NCI-H226 (cell line): ENCODE results near the gene L1CAM.

Source experiments
- DNase-seq: peaks from one replicate; pipeline ENCODE4 v3.0.0-alpha.2; 2015

L1CAM gene

DNA sequence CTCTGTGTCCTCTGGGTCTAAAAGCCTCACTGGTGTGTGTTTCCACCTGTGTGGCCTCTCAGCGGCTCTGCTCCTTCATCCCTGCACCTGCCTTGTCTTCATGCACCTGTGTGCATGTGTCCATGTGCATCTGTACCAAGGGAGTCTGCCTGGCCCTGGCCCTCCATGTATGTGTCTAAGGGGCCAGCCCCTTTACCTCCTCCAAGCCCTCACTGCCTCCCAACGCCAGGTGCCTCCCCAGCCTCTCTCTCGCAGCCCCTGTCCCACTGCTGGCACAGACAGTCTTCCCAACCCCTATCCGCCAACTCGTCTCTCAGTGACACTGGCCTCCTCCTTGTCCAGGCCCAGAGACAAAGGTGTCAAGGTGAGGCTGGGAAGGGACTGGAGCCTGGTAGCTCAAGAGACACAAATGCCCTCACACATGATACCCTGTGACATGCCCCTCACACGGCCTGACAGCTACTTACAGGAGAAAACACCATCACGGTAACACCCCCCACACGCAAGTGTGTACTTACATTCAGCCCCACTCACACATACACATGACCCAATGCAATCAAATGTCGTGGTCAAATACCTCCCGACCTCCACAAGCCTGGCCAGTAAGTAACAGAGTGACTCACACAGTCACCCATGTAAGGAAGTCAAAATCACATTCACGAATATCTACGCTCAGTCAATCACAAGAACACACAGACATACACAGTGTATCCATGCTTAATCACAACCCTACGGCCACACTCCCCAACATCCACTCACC is 11.4 kb downstream of the L1CAM start:
- DNase-seq = no peak

DNA sequence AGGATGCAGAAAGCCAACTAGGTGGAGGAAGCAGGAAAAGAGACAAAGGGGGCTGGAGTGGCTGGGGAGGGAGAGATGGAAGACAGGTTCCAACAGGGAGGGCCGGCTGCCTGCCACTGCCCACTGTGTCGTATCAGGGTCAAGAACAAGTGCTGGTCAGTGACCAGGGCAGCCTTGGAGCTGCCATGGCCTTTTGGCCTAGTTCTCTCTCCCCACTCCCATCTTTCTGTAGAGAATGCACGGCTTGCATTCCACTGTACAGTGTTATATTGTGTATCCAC is 11.9 kb downstream of the L1CAM start:
- DNase-seq = no peak

DNA sequence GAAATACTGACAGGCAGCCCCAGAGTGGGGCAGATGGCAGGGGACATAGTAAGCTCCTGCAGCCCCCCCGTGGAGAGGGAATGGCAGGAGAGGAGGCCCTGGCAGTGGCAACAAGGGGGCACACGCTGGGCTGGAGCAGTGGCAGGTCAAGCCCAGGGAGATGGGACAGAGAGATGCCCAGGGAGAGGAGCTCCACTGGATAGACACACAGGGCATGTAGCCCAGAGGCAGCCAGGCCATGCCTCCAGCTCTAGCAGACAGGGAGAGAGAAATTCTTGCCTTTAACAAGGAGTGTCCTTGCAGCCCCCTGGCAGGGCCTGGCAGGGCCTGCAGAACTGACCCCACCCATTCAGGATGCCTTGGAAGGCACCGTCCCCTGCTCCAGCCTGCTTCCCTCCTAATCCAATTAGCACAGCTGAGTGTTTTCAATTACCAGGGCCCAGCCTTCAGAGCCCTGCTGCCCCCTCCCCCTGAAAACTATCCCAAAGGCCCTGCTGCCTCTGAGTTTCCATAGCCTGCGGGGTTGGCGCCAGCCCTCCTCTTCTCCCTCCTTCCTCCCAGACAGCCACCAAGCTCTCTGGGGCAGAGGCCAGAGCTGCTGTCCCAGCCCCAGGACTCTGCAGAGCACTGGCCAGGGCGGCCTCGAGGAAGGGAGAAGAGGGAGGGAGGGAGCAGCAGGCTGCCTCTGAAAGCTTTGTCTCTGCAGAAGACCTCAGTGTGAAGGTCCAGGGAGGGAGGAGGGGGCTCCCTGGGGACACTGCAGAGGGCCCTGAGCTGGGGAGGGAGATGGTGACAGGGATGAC is 12.5 kb downstream of the L1CAM start:
- DNase-seq = no peak

DNA sequence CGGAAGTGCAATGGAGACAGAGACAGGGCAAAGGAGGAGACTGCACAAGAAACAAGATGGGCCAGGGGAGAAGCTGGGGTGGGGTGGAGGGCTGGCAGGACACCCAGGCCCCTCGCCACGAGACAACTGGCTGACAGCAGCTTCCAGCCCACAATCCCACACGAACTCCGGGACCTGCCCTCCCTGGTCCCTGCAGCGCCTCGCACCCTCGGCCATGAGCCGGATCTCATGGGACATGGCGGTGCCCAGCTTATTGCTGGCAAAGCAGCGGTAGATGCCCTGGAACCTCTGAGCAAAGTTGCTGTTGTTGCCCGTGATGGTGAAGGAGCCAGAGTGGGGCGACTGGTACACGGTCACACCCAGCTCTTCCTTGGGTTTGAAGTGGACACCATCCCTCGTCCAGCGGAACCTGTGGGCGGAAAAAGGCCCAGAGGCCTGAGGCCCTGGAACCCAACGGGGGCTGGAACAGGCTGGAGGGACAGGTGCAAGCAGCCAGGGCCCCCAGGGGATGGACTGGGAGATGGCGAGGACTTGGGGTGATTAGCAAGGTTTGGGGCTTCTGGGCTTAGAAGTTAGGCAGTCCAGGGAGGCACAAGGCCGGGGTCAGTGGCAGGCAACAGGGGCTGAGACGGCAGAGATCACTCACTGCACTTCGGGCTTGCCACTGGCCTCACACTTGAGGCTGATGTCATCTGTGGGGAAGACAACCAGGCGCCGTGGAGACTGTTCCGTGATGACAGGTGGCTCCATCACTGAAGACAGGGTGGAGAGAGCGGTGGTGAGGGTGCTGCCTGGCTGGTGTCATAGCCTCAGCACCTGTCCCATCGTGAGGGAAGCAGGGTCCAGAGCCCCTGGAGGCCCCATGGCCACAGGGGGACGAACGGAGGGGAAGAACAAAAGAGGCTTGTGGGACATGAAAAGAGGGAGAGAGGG is 13.8 kb downstream of the L1CAM start:
- no peak for DNase-seq

DNA sequence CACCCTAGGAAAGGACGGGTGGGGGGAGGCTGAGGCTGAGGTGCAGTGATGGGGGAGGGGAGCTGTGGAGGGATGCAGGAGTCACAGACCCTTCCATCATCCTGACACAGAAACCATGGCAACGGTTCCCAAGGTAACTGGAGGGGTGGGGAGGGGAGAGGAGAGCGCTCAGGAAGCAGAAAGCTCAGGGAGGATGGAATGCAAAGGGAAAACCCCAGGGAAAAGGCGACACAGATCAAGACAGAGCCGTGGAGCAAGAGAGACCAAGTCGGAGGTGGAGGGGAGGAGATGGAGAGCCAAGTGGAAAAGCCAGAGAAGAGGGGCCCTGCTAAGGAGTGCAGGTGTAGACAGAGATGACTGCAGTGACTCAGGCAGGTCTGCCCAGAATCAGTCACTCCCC is 14.5 kb downstream of the L1CAM start:
- DNase-seq = no peak

DNA sequence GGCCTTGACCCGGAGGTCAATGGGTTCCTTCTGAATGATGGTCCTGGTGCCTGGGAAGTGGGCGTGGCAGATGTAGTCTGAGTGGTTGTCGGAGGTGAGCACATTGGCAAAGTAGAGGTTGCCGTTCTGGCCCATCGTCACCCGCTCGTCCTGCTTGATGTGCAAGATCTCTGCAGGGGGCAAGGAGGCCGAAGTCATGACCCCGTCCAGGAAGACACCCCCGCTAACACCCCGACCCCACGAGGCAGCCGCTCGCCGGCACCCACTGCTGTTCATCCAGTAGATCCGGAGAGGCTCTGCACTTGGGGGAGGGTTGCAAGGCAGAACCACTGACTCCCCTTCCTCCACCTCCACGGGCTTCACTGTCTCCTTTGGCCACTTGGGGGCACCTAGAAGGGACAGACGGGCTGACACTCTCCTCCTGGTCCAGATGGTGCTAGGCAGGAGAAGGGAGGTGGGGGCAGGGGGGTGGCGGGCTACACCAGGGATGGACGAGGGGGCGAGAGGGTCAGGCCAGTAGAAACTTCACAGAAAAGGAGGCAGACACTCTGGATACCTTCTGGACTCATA is 15.1 kb downstream of the L1CAM start:
- DNase-seq = no peak

DNA sequence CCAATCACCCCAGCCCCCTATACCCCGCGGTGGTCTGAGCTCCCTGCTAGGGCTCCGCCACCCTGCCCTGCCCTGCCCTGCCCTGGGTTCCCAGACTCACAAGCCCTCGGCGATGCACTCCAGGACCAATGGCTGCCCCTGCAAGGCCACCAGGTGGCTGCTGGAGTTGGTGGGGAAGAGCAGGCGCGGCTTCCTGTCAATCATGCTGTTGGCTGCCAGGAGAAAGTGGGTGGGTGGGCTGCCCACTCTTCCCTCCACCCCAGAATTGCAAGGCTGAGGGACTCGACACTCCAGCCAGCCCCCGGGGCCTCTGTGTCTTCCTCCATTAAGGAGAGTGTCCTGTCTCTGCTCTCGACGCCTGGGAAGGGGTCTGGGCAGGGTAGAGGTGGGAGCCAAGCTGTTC is 15.7 kb downstream of the L1CAM start:
- no peak for DNase-seq

DNA sequence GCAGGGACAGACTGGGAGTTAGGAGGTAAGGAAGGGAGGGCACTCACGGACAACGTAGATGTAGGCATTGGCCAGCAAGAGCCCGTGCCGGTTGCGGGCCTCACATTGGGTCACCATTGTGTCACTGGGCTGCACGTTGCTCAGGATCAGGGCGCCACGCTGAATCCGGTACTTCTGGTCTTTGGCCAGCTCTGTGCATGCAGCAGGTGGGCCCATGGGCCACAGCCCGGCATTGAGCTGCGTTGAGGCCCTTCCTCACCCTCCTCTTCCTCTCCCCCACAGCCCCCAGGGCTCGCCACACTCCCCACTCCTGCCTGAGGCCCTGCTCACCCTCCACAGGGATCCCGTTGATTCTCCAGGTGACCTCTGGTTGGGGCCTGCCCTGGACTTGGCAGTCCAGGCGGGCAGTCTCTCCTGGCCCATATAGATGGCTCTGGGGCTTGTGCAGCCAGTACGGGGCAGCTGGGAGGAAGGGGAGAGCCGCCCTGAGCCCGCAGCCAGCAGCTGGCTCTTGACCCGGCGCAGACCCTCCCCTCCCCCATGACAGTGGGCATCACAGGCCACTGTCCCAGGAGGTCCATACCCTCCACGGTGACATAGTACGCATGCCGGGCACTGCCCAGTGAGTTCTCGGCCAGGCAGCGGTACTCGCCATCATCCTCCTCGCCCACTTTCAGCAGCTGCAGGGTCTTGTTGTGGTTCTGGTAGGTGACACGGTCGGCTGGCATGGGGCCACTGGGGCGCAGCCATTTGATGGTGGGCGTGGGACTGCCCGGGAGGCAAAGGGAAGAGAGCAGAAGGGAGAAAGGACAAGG is 16.3 kb downstream of the L1CAM start:
- no peak for DNase-seq

DNA sequence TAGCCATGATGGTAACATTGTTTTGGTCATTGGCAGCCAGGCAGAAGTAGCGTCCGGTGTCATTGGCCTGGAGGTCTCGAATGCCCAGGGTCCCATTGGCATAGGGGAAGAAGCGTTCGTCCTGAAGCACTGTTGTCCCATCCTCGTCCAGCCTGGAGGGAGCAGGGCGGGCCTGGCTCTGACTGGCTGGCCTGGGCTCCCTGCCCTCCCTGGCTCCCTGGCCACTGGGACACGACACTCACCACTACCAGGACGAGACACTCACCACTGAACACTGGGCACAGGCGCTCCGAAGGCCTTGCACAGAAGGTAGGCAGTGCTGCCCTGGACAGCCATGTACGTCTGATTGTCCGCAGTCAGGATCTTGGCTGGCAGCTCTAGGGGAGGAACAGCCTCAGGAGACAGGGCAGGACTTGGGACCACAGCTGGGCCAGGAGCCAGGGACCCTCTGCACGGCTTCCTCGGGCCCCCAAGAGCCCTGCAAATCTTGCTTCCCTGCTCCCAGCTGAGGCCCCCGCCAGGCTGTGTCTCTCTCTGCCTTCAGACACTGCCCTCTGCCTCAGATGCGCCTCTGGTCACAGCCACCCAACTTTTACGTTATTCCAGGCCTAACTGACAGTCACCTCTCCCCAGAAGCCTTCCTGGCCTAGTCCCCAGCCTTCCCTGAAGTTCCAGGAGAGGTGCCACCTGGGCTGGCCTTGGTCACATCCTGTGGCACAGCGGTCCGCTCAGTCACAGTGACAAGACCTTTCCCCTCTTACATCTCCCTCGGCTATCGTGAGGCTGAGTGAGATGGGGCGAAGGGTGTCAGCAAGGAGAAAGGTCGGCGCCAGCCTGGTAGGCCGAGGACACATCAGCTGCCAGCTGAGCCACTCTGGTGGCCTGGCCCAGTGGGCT is 17.1 kb downstream of the L1CAM start:
- no peak for DNase-seq

DNA sequence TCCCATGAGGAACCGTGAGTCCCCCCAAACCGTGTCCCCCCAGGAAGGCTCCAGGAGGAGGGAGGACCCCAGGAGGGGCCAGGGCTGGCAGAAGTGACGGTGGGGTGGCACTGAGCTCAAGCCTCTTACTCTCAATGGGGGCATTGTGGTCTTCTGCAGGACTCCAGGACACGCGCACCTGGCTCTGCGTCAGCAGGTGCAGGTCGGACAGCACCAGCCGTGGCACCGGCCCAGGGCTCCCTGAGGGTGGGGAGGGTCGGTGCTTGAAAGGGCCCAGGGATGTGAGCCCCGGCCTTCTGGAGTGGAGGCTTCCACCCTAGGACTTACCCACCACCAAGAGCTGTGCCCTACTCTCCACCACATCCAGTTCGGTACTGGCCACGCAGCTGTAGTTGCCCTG is 18.3 kb downstream of the L1CAM start:
- no peak for DNase-seq

DNA sequence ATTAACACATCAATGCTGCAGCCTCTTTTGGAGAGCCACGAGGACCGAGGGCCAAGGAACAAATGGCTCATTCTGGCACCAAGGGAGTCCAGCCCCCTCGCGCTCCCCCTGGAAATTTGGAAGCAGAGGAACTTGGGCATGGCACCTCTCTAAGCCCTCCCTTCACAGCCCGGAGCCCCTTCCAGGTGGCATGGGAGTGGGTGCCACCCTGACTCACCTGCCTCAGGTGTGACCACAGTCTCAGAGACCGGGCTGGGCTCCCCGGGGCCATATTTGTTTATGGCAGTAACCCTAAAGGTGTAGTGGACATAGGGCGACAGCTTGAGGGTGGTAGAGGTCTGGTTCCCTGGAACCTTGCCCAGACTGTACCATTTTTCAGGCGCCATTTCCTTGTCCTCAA is 18.8 kb downstream of the L1CAM start:
- no peak for DNase-seq

DNA sequence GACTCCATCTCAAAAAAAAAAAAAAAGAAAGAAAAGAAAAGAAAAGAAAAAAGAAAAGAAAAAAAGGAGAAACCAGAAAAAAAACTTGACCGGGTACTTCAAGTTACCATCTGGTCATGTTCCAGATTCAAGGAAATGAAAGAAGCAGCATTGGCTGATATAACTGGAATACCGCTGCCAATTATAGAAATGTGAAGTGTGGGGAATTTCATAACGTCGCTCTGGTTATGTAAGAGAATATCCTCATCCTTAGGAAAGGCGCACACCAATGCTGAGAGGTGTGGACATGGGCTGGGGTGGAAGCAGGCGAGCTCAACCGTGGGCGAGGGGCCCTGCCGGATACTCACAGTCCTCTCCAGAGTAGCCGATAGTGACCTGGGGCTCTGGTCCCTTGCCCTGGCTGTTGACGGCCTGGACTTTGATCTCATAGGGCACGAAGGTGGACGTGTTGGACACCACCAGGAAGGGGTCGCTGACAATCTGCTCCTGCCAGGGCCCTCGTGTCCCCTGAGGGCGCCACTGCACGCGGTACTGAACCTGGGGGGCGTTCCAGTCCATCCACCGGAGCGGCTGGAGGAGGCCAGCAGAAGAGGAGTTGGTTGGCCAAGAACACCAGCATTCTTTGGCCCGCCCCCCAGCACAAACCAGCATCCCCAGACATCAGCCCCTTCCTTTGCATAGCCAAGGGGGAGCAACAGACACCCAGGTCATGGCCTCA is 19.5 kb downstream of the L1CAM start:
- DNase-seq = no peak

DNA sequence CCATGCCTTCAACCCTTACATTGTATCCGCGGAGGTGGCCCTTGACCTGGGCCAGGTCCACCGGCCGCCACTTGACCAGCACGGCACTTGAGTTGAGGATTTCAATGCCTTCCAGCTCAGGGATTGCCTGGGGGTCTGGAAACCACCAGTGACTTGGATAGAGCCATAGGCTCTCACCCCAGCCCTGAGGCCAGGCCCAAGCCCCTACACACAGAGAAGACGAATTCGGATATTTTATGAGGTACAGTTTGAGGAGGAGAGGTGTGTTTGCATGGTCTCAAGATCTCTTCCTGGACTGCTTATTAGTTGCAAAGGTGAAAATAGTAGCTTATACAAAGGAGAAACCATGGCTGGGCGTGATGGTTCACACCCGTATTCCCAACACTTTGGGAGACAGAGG is 20.3 kb downstream of the L1CAM start:
- no peak for DNase-seq

DNA sequence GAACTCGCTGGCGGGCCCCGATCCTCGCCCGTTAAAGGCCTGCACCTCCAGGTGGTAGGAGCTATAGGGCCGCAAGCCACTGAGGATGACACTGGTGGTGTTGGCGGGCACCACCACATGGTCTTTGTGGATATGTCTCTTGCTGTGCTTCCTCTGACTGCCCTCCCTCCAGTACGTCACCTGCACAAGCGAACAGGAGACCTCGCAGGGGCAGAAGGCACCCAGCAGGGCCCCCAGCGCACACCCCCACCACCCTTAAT is 20.7 kb downstream of the L1CAM start:
- DNase-seq = no peak

DNA sequence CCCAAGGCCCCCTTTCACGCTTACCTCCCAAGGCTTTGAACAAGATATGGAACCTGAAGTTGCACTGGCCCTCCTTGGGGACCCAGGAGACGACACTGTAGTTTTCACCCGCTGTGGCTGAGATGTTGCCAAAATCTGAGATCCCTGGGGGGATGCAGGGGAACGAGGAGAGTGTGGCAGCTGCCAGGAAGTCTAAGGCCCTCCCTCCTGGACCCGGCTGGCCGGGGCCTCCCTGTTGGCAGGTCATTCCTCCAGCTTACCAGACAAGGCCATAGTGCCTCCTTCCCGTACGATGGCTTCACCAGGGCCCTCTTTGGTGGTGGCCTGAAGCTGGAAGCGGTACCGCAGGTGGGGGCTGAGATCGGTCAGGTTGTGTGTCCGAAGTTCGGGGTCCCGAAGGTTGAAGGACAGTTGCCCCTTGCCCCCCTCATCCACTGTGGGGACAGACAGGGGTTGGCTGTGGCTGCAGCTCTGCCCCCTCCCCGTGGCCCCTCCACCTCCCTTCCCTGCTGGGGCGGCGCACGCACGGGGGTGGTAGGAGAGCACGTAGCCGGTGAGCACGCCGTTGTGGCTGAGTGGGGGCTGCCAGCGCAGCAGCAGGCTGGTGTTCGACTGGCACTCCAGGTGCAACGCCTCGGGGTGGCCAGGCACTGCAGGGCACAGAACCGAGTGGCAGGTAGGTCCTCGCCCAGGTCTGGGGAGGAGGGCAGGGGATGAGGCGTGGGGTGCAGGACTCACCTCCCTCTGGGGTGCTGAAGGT is 21.2 kb downstream of the L1CAM start:
- DNase-seq = no peak

DNA sequence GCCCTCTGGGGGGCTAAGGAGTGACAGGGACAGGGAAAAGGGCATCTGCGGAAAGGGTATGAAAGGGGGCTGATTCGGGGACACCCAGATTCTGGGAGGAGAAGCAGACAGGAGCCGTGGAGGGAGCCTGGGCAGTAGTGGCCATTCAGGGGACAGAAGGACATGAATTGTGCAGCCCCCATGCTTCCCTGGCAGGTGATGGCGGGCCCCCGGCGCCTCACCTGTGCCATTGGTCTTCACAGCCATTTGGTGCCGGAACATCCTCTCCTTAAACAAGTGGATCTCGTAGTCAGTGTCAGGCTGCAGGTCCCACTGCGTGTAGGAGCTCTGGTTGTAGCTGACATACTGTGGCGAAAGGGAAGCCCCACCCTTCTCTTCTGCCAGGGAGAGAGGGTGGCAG is 21.9 kb downstream of the L1CAM start:
- DNase-seq = no peak

DNA sequence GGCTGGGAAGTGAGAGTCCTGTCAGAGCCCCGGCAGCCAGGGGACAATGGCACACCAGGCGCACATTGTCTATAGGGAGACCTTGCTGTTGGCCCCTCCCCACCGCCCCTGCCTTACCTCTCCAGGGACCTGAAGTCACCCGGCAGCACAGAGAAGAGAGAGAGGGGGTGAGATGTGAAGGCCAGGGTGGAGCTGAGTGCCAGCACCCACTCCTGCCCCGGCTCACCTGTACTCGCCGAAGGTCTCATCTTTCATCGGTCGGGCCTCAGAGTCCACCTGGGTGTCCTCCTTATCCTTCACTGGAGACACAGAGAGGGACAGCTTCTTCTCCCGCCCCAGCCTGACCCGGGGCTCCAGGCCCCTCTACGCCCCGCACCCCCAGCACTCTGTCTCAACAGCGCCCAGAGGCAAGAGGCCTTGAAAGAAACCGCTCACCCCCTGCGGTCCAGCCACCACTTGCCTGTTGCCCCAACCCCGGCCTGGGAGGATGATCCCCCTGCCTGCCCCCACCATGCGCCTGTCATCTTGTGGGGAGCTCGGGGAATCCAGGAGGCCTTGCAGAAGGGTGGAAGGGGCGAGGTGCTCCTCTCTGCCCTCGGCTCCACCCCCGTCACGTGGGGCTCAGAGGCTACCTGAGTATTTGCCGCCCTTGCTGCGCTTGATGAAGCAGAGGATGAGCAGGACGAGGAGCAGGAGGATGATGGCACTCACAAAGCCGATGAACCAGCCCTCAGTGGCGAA is 22.6 kb downstream of the L1CAM start:
- no peak for DNase-seq

DNA sequence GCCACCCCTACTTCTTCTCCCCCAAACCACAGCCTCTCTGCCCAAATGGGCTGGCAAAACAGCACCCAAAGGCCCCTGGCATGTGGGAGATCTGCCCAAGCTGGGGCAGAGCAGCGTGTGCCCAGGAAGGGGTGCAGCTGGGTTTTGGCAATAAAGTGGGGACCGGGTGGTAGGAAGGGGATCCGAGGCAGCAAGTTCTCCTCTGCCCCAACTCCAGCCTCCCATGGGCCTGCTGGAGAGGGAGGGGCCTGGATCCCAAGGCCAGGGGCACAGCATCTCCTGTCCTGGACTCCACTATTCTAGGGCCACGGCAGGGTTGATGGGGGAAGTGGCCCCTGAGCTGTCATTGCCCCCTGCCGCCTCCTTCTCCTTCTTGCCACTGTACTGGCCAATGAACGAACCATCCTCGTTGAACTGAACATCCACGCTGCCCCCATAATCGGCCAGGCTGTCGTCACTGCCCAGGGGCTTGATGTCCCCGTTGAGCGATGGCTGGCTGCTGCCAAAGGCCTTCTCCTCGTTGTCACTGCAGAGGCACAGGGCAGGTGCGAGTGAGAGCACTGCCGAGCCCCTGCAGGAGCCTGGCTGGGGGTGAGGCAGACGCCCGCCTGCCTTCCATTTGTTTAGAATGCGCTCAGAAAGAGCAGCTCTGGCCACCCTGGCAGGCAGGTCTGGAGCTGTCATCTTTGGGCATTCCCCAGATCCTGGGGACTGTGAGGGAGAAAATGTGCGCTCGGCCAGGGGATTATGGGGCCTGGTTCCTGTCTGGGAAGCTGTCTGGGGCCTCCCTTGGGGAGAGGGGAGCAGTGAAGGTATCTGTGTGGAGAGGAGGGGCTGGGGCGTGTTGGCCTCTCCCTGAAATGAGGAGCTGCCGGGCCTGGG is 23.4 kb downstream of the L1CAM start:
- no peak for DNase-seq
